Stimulated activated CD8-positive, alpha-beta memory T cell treated with anti-CD3 and anti-CD28 coated beads, Interleukin-7, amount 100 ng/mL, for 48 hours (primary cell): ENCODE results near the gene THUMPD2.
"Not testable (repeated sequence)": the region's sequence is repeated elsewhere in the genome, so short reads cannot be mapped to it uniquely, and the experiment has no call there.

ENCODE experiments used
- DNase-seq, 2 donors: peaks; one replicate each; pipeline ENCODE4 v3.0.0-alpha.2; 2020; ENCODE audit warnings: low read depth in 1 of 2; ENCODE audit errors: extremely low read depth in 1 of 2

Gene THUMPD2

GRCh38 chr2:39762448-39762847, 16.6 kb downstream of the THUMPD2 start:
- DNase-seq: no peak

- no peak for DNase-seq
Measured at GRCh38 chr2:39757156-39757555, 21.9 kb downstream of the THUMPD2 start.

- DNase-seq: no peak
Measured at GRCh38 chr2:39755466-39755865, 23.6 kb downstream of the THUMPD2 start.

DNA sequence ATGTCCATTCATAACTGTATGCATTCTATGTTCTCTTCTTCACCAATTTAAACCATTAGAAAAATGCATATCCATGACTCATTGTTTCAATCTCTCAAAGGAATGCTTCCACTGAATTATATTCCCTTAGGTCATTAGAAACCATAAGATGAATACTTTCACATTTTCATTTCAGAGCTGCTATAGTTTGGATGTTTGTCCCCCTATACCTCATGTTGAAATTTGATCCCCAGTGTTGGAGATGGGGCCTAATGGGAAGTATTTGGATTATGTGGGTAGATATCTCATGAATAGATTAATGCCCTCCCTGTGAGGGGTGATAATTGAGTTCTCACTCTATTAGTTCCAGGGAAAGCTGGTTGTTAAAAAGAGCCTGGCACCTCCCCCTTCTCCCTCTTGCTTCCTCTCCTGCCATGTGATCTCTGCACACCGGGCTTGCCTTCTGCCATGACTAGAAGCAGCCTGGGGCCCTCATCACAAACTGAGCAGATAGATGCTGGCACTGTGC, 35.7 kb downstream of the THUMPD2 start:
- no peak for DNase-seq

- DNase-seq: no peak
Measured at GRCh38 chr2:39741871-39742270, 37.2 kb downstream of the THUMPD2 start.

DNA sequence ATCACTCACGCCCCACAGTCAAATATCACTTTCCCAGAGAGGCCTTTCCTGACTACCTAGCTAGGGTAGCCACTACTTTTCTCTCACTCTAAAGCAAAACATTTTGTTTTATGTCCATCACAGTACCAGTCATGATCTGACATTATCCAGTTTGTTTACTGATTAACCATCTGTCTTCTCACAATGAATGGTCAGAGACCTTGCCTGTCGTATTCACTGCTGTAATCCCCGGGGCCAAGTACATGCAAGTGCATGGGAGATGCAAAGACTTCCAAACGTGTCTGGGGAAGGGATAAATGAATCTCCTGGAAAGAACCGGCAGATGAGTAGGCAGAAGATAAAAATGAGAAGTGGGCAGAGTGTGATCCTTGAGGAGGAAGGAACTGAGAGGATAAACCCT, 39.7 kb downstream of the THUMPD2 start:
- DNase-seq: no peak

- no peak for DNase-seq
Measured at GRCh38 chr2:39738936-39739335, 40.1 kb downstream of the THUMPD2 start.

DNA sequence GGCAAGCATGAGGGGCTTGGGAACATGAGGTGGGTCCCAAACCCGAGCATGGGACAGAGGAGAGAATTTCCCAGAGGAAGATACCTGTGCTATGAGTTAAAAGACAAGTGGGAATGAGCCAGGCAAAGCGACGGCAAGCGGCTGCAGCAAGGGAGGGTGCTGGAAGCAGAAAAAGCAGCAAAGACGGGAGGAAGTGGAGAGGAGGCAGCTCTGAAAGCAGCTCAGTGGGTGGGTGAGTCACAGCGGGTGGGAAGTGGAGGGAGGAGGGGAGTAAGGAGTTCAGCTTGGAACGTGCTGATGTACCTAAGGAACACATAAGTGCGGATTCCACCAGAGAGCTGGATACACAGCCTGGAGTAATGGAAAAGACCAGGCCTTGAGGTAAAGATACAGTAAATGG, 41.4 kb downstream of the THUMPD2 start:
- no peak for DNase-seq

DNA sequence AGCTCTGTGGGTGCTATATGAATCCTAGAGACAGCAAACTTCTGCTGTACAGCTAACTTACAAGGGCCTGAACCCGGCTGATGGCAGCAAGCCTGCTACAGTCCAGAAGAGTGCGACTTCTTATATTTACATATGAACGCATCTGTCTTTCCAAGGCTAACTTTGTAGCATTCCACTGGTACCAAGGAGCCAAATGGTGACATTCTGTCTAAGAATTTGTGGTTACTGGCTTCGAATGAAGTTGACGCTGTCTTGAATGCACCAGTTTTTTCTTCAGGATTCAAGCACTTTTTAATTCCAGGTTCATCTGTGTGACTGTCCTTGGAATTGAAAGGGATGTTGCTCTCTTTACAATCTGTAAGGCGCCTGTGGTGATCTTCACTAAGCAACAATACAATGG, 42.4 kb downstream of the THUMPD2 start:
- no peak for DNase-seq

- no peak for DNase-seq
Measured at GRCh38 chr2:39735648-39736047, 43.4 kb downstream of the THUMPD2 start.

DNA sequence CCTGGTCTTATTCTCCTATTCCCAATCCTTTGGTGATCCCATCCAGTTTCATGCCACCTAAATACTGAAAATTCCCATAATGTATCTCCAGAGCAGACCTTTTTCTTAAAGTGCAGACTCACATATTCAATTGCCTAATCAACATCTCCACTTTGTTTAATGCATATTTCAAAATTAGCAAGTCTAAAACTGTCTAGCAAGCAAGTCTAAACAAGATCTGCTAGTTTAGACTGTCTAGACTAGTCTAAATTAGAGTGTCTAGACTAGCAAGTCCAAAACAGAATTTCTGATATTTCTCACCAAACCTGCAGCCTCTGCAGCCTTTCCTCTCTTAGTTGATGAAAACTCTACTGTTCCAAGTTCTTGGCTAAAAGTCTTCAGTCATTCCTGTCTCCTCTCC, 44.6 kb downstream of the THUMPD2 start:
- DNase-seq: no peak

DNA sequence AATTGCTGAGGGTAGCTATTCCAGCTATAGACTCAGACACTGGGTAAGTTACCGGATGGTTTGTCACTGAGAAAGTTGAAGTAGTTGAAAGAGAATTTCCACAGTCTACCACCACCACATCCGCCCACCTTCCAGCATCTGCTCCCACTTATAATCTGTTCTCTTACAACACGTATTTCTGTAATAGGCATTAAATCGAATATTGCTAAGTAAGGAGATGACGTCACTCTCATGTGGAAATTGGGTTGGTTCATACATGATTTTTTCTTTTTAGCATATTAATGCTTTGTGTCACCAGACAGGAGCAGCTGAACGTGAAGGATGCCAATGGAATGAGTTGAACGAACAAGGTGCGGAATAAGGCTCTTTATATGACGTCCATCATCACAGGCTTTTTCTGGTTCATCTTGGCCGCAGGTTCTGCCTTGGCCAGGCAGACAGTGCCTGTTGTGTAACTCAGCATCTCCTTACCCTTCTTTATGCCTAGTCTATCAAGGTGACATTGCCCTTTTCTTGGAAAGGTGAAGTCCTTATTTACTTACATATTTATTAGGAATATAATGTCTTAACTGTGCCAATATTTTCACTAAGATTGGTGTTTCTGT, 45.9 kb downstream of the THUMPD2 start:
- no peak for DNase-seq

- DNase-seq: no peak
Measured at GRCh38 chr2:39732482-39732881, 46.6 kb downstream of the THUMPD2 start.

- DNase-seq: no peak
Measured at GRCh38 chr2:39731546-39731945, 47.5 kb downstream of the THUMPD2 start.

DNA sequence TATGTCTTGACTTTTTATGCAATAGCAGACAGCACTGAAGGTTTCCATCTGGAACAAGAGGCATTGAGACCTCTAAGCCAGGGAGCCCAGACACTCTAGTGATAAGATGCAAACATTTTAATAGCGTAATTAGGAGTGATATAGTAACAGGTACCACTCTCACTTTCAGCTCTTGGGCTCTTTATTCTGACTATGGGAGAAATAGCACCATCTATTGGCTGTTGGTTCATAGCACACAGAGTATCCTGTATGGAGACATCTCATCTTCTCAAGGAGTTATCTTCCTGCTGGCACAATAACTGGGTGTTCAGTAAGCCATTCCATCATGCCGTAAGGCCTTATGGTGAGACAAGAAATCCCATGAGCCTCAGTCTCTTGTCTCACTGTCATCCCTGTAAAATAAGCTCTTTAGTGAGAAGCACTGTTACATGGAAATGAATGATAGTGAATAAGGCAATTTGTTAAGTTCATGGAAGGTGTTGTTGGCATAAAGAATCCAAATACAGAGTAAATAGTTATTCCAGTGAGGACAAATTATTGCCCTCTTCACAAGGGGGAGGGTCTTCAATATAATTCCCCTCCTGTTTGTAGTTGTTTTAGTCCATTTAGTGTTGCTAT, 48.3 kb downstream of the THUMPD2 start:
- no peak for DNase-seq

GRCh38 chr2:39730276-39730675, 48.8 kb downstream of the THUMPD2 start:
- no peak for DNase-seq

DNA sequence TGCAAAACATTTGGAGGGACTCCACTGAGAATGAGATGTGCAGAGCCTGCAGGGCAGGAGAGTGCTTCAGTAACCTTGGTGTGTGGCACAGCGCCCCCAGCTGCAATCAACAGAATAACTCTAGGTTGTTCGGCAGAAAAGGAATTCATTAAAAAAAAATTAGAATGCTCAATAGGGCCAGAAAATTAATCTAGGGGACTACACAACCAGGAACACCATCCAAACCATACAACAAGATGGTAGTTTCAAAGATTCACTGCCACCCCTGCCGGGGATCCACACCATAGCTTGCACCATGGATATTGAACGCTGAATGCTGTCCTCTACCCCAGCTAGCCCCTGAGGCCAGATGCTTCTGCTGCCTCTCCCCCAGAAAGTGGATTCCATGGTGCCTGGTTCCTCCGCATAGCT, 50.1 kb downstream of the THUMPD2 start:
- DNase-seq: peak in 1 of 2 donors; percentile 9

DNA sequence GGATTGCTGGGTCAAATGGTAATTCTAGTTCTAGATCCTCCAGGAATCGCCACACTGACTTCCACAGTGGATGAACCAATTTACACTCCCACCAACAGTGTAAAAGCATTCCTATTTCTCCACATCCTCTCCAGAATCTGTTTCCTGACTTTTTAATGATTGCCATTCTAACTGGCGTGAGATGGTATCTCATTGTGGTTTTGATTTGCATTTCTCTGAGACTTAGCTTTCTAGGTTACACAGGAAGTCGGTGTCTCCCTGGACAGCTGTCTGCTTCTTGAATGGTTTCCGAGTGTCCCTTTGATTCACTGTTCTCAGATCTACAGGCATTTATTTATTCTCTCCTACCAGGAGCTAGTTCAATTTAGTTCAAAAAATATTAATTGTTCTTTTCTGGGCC, 51.0 kb downstream of the THUMPD2 start:
- DNase-seq: not testable (repeated sequence)

- no peak for DNase-seq
Measured at GRCh38 chr2:39725401-39725800, 53.7 kb downstream of the THUMPD2 start.

DNA sequence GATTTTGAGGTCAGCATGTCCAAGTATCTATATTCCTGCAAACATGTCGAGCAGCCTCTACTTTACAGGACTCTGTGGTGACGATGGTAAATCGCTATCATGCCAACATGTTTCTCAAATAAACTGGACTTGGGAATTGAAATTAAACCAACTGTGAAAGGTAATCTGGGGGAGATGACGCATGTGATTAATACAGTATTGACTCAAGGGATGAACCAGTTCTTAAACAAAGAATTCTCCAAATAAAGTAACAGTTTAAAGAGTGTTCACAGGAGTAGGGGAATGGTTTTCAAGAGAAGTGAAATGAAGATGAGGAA, 54.3 kb downstream of the THUMPD2 start:
- DNase-seq: no peak

- no peak for DNase-seq
Measured at GRCh38 chr2:39723946-39724827, 54.9 kb downstream of the THUMPD2 start.

DNA sequence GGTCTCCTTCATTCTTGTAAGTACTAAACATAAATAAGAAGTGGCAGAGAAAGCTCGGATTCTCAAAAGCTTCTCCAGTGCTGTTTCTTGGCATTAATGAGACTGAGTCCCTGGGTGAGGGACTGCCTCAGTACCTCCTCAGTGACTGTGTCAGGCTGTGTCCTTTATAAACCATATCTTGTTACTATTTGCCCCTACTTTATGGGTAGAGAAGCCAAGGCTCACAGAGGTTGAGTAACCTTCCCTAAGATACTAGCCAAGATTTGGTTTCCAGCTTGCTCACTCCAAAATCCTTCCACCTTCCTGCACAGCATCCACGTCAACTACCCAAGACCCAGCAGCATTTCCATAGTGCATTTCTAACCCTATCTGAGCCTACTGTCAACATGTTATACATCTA, 55.6 kb downstream of the THUMPD2 start:
- DNase-seq: no peak
